HepG2 (cell line): ENCODE data around the gene VTN. TPM values are rescaled to one million over a fixed set of nuclear protein-coding genes. Genes with fewer than 3 reads are reported as not detected.

Experiments
- ATAC-seq: fragments of 200-7000 bp; cut with Tn5 transposase; 3 replicates; pipeline ENCODE4 v1.9.1; 2020; ENCODE audit warnings: mild to moderate bottlenecking, moderate library complexity
- BruUV-seq: library from RNA; stranded (reverse); fragments of 400-500 nt; replicated peaks from 2 replicates; lab custom pipeline; 2021; lab: Mats Ljungman, UMichigan
- CTCF ChIA-PET: fragments of 300-600 bp; formaldehyde crosslinking; extraction: SDS; loops from one replicate; lab custom pipeline; 2021; ENCODE audit warnings: low total read pairs, inconsistent platforms, low intra/inter-chr PET ratio; lab: Yijun Ruan, JAX
- POLR2A ChIA-PET: fragments of 350-600 bp; sonication (Branson Sonifier 250); formaldehyde crosslinking; loops from one replicate; lab custom pipeline; 2020; ENCODE audit warnings: antibody characterized with exemption, inconsistent platforms; lab: Yijun Ruan, JAX
- DNase-seq: peaks from one replicate; pipeline ENCODE4 v3.0.0-alpha.2; 2015; ENCODE audit warnings: low spot score
- FAIRE-seq: peaks from 3 replicates; lab custom pipeline; 2011; peaks lifted over from hg19 to GRCh38; lab: Jason Lieb, UNC
- H2AFZ ChIP-seq: one replicate; pipeline ENCODE4 v1.6.1; 2011; ENCODE audit warnings: low read length, inconsistent platforms
- H3K27ac ChIP-seq: fragments of 300-600 bp; 3 replicates; pipeline ENCODE4 v1.8.0; 2011; ENCODE audit warnings: mixed run types, mild to moderate bottlenecking, mixed read lengths, low read length, inconsistent platforms; ENCODE audit not compliant: insufficient read depth; ENCODE audit errors: extremely low read length
- H3K27me3 ChIP-seq, 2 experiments: fragments of 200-600 bp in 1 of 2; 2 replicates in 1 of 2; 3 replicates in 1 of 2; pipeline versions ENCODE4 v1.6.0 to v1.8.0; 2011; ENCODE audit warnings: low read length in 2 of 2, mild to moderate bottlenecking in 2 of 2, moderate library complexity in 2 of 2, inconsistent platforms in 1 of 2; ENCODE audit not compliant: insufficient read depth in 2 of 2, control insufficient read depth in 1 of 2
- H3K36me3 ChIP-seq, 2 experiments: fragments of 200-600 bp in 1 of 2; replicated peaks in 1 of 2; 2 replicates in 1 of 2; 3 replicates in 1 of 2; pipeline versions ENCODE4 v1.5.1 to v1.8.0; 2011; ENCODE audit warnings: low read length in 2 of 2, inconsistent platforms in 1 of 2; ENCODE audit not compliant: insufficient read depth in 2 of 2, control insufficient read depth in 1 of 2
- H3K4me1 ChIP-seq: 2 replicates; pipeline ENCODE4 v1.5.1; 2012; ENCODE audit warnings: low read length, inconsistent platforms; ENCODE audit not compliant: insufficient read depth
- H3K4me2 ChIP-seq: 2 replicates; pipeline ENCODE4 v1.6.0; 2011; ENCODE audit warnings: low read depth, low read length, inconsistent platforms
- H3K4me3 ChIP-seq, 3 experiments: fragments of 200-600 bp in 1 of 3; sonication (generic), shearing (Covaris generic) in 1 of 3; replicated peaks in 1 of 3; 2 replicates each; pipeline ENCODE4 v1.5.1; 2011 to 2016; ENCODE audit warnings: low read length in 3 of 3, inconsistent platforms in 2 of 3, low read depth in 2 of 3, mild to moderate bottlenecking in 2 of 3, control low read depth in 1 of 3, mixed read lengths in 1 of 3; ENCODE audit not compliant: insufficient read depth in 1 of 3
- H3K79me2 ChIP-seq: one replicate; pipeline ENCODE4 v1.6.1; 2011; ENCODE audit warnings: low read length, inconsistent platforms; ENCODE audit not compliant: insufficient read depth
- H3K9ac ChIP-seq: 2 replicates; pipeline ENCODE4 v1.6.0; 2011; ENCODE audit warnings: mild to moderate bottlenecking, low read depth, low read length, inconsistent platforms; ENCODE audit not compliant: insufficient read depth
- H3K9me3 ChIP-seq: 2 replicates; pipeline ENCODE4 v1.5.1; 2012; ENCODE audit warnings: mild to moderate bottlenecking, low read length
- H4K20me1 ChIP-seq: 2 replicates; pipeline ENCODE4 v1.6.0; 2011; ENCODE audit warnings: inconsistent platforms, mild to moderate bottlenecking, low read length, moderate library complexity; ENCODE audit not compliant: insufficient read depth
- FOXJ3 ChIP-seq: sonication (generic); formaldehyde crosslinking; IDR thresholded peaks from 2 replicates; pipeline ENCODE4 v1.4.0; 2020; ENCODE audit warnings: missing genetic modification reagents, mild to moderate bottlenecking, borderline replicate concordance
- KLF15 ChIP-seq: sonication (generic); formaldehyde crosslinking; IDR thresholded peaks from 2 replicates; pipeline ENCODE4 v1.8.1; 2023; ENCODE audit warnings: borderline replicate concordance, mild to moderate bottlenecking, inconsistent platforms, missing genetic modification reagents, mixed read lengths
- MED13 ChIP-seq: sonication (generic); formaldehyde crosslinking; IDR thresholded peaks from 2 replicates; pipeline ENCODE4 v1.5.0; 2020; ENCODE audit warnings: missing genetic modification reagents
- MIER3 ChIP-seq: IDR thresholded peaks from 2 replicates; pipeline ENCODE4 v1.6.1; 2016; ENCODE audit warnings: missing compliant biosample characterization, borderline replicate concordance
- RFX1 ChIP-seq: fragments of 450-650 bp; IDR thresholded peaks from 2 replicates; pipeline ENCODE4 v1.6.1; 2017
- SNAPC4 ChIP-seq: sonication (generic); formaldehyde crosslinking; IDR thresholded peaks from 2 replicates; pipeline ENCODE4 v1.4.0; 2020; ENCODE audit warnings: mild to moderate bottlenecking, missing genetic modification reagents
- TCF12 ChIP-seq, 2 experiments: fragments of 450-650 bp in 1 of 2; sonication (generic) in 1 of 2; formaldehyde crosslinking in 1 of 2; IDR thresholded peaks; 2 replicates each; pipeline versions ENCODE4 v1.6.1 to v1.8.0; 2017 to 2022; ENCODE audit warnings: antibody characterized with exemption in 1 of 2, mild to moderate bottlenecking in 1 of 2, missing genetic modification reagents in 1 of 2, moderate library complexity in 1 of 2
- XBP1 ChIP-seq: sonication (generic); formaldehyde crosslinking; IDR thresholded peaks from 2 replicates; pipeline ENCODE4 v1.5.0; 2020; ENCODE audit warnings: missing genetic modification reagents
- ZIK1 ChIP-seq: sonication (generic); formaldehyde crosslinking; IDR thresholded peaks from 2 replicates; pipeline ENCODE4 v1.5.0; 2020; ENCODE audit warnings: mild to moderate bottlenecking, low read depth, missing genetic modification reagents, borderline replicate concordance
- ZNF160 ChIP-seq: sonication (generic); formaldehyde crosslinking; IDR thresholded peaks from 2 replicates; pipeline ENCODE4 v1.8.0; 2022; ENCODE audit warnings: mild to moderate bottlenecking, inconsistent platforms, missing genetic modification reagents
- ZNF225 ChIP-seq: sonication (generic); formaldehyde crosslinking; IDR thresholded peaks from 2 replicates; pipeline ENCODE4 v1.4.0; 2020; ENCODE audit warnings: mild to moderate bottlenecking, missing genetic modification reagents
- ZNF414 ChIP-seq: sonication (generic); formaldehyde crosslinking; IDR thresholded peaks from 2 replicates; pipeline ENCODE4 v1.5.0; 2020; ENCODE audit warnings: missing genetic modification reagents
- ZNF737 ChIP-seq: sonication (generic); formaldehyde crosslinking; IDR thresholded peaks from 2 replicates; pipeline ENCODE4 v1.5.0; 2020; ENCODE audit warnings: missing genetic modification reagents, mild to moderate bottlenecking, borderline replicate concordance
- ZNF75D ChIP-seq: sonication (generic); formaldehyde crosslinking; IDR thresholded peaks from 2 replicates; pipeline ENCODE4 v1.8.1; 2023; ENCODE audit warnings: missing genetic modification reagents, mild to moderate bottlenecking, borderline replicate concordance
- WGBS: methylation state at CpG from one replicate; pipeline ENCODE4 v1.1.6; 2017; ENCODE audit warnings: low lambda C conversion rate; 5-methylcytosine and 5-hydroxymethylcytosine counted together
- in situ Hi-C: cut with HindIII; loops from 2 replicates; pipeline ENCODE4 v1.10.0; 2017; ENCODE audit warnings: low pct_unique_long_range_greater_than_20kb; ENCODE audit not compliant: extremely low pct_ligation_motif_present
- intact Hi-C: fragments of 100-400 bp; cut with micrococcal nuclease; formaldehyde crosslinking; loops from one replicate; pipeline ENCODE4 v1.10.0; 2022; ENCODE audit not compliant: unreplicated experiment
- polyA plus RNA-seq, 8 experiments: library from polyadenylated mRNA; depleted of rRNA in 3 of 8; stranded (reverse) in 7 of 8; unstranded in 1 of 8; fragments of >200 nt; fragmentation: Illumina TruSeq in 4 of 8; extraction: Trizol in 4 of 8; gene quantifications; 2 replicates each; pipeline versions ENCODE4 v1.2.1 to v1.2.3, GENCODE V29; 2011 to 2016; ENCODE audit warnings: low read depth in 4 of 8, missing spikeins in 1 of 8, mixed read lengths in 1 of 8; ENCODE audit not compliant: insufficient read depth in 1 of 8
- total RNA-seq, 5 experiments: library from RNA; depleted of rRNA; stranded (reverse); fragments of >200 nt; fragmentation: Illumina TruSeq; extraction: Trizol; gene quantifications; 2 replicates each; pipeline ENCODE4 v1.2.3, GENCODE V29; 2016; ENCODE audit warnings: low read depth in 1 of 5

The VTN gene
- total and polyA plus RNA-seq, 2 of the 13 experiments (the other 11 are each of a cell fraction or from before 2014, with no cell fraction given) = 108 to 131 TPM

- TF ChIP-seq TCF12 (IDR thresholded peaks at IDR 0.05) = no peak
- peak; percentile 6; the same call in 1 of the 2 replicates for TF ChIP-seq TCF12 (CRISPR knock-in tag; IDR thresholded peaks at IDR 0.05)
- peak; percentile 92 for TF ChIP-seq FOXJ3 (CRISPR knock-in tag)
- TF ChIP-seq ZNF75D (CRISPR knock-in tag) = 0 out of 2 replicates have a peak, but pooled peaks have one; percentile 25
- peak; percentile 50; the same call in 1 of the 2 replicates for TF ChIP-seq MIER3 (CRISPR knock-in tag)
Measured at GRCh38 chr17:28335201-28335958, 34.7 kb downstream of the VTN start, which contains the start of the genes IFT20 and TNFAIP1 (continued).

- ChIA-PET CTCF (no interaction called here), POLR2A (interaction anchor here (1.1 to 2.5 kb wide), 12 partner anchors 9 to 617 kb away, joined by 3 to 68 read pairs (median 10); partner anchors contain the start of genes PHF12, POLDIP2, SLC46A1 and TMEM97)
- BruUV-seq = TSS peak; percentile 50
- H3K36me3 ChIP-seq = peaks cover 8 to 13% of the 10 kb centered on the region in 2 experiments; a peak in 4 of 5 replicates
- peaks cover 46% of the 10 kb centered on the region for H3K4me1 ChIP-seq
- H3K27ac ChIP-seq = peak overlapping the region; percentile 56
- H3K9me3 ChIP-seq = no peaks in the 10 kb centered on the region
- H3K4me3 ChIP-seq = peak overlapping the region; percentile 80 to 94 (median 93)
- H2AFZ ChIP-seq = no peak overlapping the region
- ATAC-seq = peak; percentile 1
- FAIRE-seq = no peak
- 3% methylated on average over 4 of the region's 18 CpGs for WGBS
- no peaks in the 10 kb centered on the region; a peak in 1 of 5 replicates for H3K27me3 ChIP-seq
- in situ Hi-C loops (no loop called here), intact Hi-C loops (loop anchor here (1.0 kb wide), 1 partner anchor 36 kb away; the partner anchor contains the start of gene VTN)
- H3K4me2 ChIP-seq = peak overlapping the region; percentile 96
- H4K20me1 ChIP-seq = no peaks in the 10 kb centered on the region; the same call in 1 of the 2 replicates
- peaks cover 55% of the 10 kb centered on the region for H3K79me2 ChIP-seq
- DNase-seq = no peak
- H3K9ac ChIP-seq = peak overlapping the region; percentile 87
- no peak for TF ChIP-seq RFX1
- TF ChIP-seq ZNF737 (CRISPR knock-in tag) = 0 out of 2 replicates have a peak, but pooled peaks have one; percentile 30
- 0 out of 2 replicates have a peak, but pooled peaks have one; percentile 5 for TF ChIP-seq ZNF225 (CRISPR knock-in tag)
- TF ChIP-seq ZNF414 (CRISPR knock-in tag) = 0 out of 2 replicates have a peak, but pooled peaks have one; percentile 46
- no peak for TF ChIP-seq ZIK1 (CRISPR knock-in tag)
- no peak for TF ChIP-seq TCF12 (IDR thresholded peaks at IDR 0.05)
- TF ChIP-seq TCF12 (CRISPR knock-in tag; IDR thresholded peaks at IDR 0.05) = peak; percentile 38; the same call in 1 of the 2 replicates
- TF ChIP-seq ZNF160 (CRISPR knock-in tag) = peak; percentile 24; the same call in 1 of the 2 replicates
- TF ChIP-seq KLF15 (CRISPR knock-in tag) = 0 out of 2 replicates have a peak, but pooled peaks have one; percentile 10
- 0 out of 2 replicates have a peak, but pooled peaks have one; percentile 36 for TF ChIP-seq SNAPC4 (CRISPR knock-in tag)
- no peak for TF ChIP-seq XBP1 (CRISPR knock-in tag)
- no peak for TF ChIP-seq MED13 (CRISPR knock-in tag)
Measured at GRCh38 chr17:28334666-28335200, 35.4 kb downstream of the VTN start.
